IMR-90 (cell line): ENCODE measurements around the gene PSKH1.

ENCODE experiments used
- POLR2A ChIP-seq: IDR thresholded peaks from 2 replicates; pipeline ENCODE4 v1.6.1; 2012; ENCODE audit warnings: mild to moderate bottlenecking, low read depth, low read length
- RAD21 ChIP-seq: IDR thresholded peaks from 2 replicates; pipeline ENCODE4 v1.6.1; 2012; ENCODE audit warnings: low read length, improper control_type of control experiment

DNA sequence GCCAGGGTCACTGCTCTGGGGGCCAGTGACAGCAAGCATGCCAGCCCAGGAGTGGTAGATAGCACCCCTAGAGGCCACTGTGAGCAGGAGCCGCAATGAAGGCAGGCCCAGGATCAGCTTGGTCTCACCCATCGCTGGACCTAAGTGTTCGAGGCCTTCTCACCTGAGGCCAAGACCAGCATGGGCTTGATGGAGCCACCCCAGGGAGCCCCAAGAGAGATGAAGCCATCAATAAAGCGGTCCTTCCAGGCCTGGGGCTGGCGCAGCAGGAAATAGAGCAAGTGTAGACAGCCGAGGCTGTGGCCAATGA lies 49.1 kb downstream of the PSKH1 start:
- TF ChIP-seq RAD21, result peak; percentile 46
- no peak for TF ChIP-seq POLR2A
